HG03135 (cell line): ENCODE results near the gene KLC1.

ENCODE experiments used
- ATAC-seq: cut with Tn5 transposase; IDR thresholded peaks from one replicate; pipeline ENCODE4 v1.9.1; 2021; ENCODE audit warnings: mild to moderate bottlenecking, moderate library complexity; ENCODE audit not compliant: unreplicated experiment

Gene KLC1

GRCh38 chr14:103688906-103689902 lies 60.2 kb downstream of the KLC1 start:
- ATAC-seq: no peak

- no peak for ATAC-seq
Measured at GRCh38 chr14:103690332-103690731, 61.3 kb downstream of the KLC1 start.

GRCh38 chr14:103691655-103692054 lies 62.6 kb downstream of the KLC1 start:
- peak; percentile 61 for ATAC-seq

GRCh38 chr14:103692159-103692558 lies 63.1 kb downstream of the KLC1 start:
- peak; percentile 4 for ATAC-seq

GRCh38 chr14:103692871-103693270 lies 63.9 kb downstream of the KLC1 start:
- ATAC-seq: no peak

GRCh38 chr14:103693515-103693914 lies 64.5 kb downstream of the KLC1 start:
- no peak for ATAC-seq

DNA sequence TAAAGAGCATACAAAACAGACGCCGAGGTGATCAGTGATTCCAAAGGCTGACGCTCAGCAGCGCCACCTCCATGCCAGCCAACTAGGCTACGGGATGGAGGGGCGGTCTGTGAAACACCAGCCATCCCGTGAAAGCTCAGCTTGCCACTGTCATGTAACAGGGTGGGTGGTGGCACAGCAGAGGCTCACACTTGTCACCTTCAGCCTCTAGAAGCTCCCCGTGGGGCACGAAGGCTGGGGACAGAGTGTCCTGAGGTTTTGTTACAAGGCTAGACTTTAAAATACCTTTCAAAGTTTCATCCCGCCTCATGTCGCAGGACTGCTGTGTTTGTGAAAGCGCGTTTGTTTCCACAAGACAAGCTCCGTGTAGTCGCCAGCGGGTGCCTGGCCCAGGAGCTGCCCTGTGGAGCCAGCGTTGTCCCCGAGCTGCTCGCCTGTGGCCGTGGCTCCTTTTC lies 65.6 kb downstream of the KLC1 start:
- ATAC-seq: no peak

GRCh38 chr14:103695296-103696069 lies 66.5 kb downstream of the KLC1 start:
- ATAC-seq: no peak

GRCh38 chr14:103696070-103696402 lies 67.0 kb downstream of the KLC1 start:
- no peak for ATAC-seq

GRCh38 chr14:103696466-103697071 lies 67.6 kb downstream of the KLC1 start:
- ATAC-seq: no peak

- no peak for ATAC-seq
Measured at GRCh38 chr14:103697206-103697602, 68.2 kb downstream of the KLC1 start.

GRCh38 chr14:103697603-103698379 lies 68.8 kb downstream of the KLC1 start:
- no peak for ATAC-seq

GRCh38 chr14:103698380-103699260 lies 69.6 kb downstream of the KLC1 start:
- no peak for ATAC-seq

DNA sequence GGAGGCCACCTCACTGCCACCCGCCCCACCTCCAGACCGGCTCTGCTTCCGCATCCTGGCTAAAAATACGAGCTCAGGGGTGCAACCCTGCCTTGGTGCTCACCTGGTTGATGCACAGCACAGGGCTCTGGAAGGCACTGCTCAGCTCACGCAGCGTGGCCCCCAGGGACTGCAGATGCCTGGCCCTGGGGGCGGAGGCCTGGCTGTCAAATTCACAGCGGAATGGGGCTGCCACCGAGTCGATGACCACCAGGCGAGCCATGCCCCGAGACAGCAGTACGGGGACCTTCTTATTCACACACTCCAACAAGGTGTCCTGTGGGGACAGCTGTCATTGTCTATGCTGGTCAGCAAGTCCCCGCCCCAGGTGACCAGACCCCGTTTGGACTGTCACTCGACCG lies 70.2 kb downstream of the KLC1 start:
- ATAC-seq: no peak

- ATAC-seq: no peak
Measured at GRCh38 chr14:103699901-103700752, 71.1 kb downstream of the KLC1 start.

GRCh38 chr14:103700753-103701490 lies 71.9 kb downstream of the KLC1 start:
- ATAC-seq: no peak

DNA sequence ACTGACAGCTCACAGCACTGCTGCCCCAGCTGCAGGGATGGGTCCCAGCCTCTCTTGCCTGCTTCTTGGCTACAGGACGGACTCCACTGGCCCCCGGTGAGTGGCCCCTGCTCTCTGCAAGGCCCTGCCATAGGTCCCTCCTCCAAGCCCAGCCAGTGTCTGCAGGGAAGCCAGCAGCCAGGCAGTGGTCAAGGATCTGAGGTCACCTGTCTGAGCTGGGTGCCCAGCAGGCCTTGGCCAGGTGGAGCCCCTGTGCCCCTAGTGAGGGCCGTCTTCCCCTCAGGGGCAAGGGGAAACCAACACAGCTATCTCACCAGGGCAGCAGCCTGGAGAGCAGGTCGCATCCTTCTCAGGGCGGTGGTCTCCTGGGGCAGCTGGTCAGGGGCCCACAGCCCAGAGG lies 73.1 kb downstream of the KLC1 start:
- ATAC-seq: no peak
